Naive B cell (primary cell): ENCODE data around the gene TTPAL. TPM values are rescaled to one million over a fixed set of nuclear protein-coding genes. Genes with fewer than 3 reads are reported as not detected.

Experiments
- ATAC-seq, 2 donors: fragments of 150-1000 bp; cut with Tn5 transposase; 2 replicates each; pipeline ENCODE4 v1.10.0; 2021; ENCODE audit warnings: low read depth in 2 of 2, mild to moderate bottlenecking in 2 of 2, moderate library complexity in 2 of 2
- DNase-seq: peaks from one replicate; pipeline ENCODE4 v3.0.0; 2022
- H3K27ac Mint-ChIP-seq, 6 donors: one replicate each; pipeline ENCODE4 v1.8.0; 2020 to 2022; ENCODE audit warnings: mild to moderate bottlenecking in 6 of 6, mixed read lengths in 6 of 6, moderate library complexity in 5 of 6, inconsistent platforms in 2 of 6
- H3K27me3 Mint-ChIP-seq, 3 donors: one replicate each; pipeline ENCODE4 v1.8.0; 2021 to 2022; ENCODE audit warnings: mixed read lengths in 3 of 3, mild to moderate bottlenecking in 1 of 3
- H3K36me3 Mint-ChIP-seq, 2 donors: one replicate each; pipeline ENCODE4 v1.8.0; 2020 to 2022; ENCODE audit warnings: mixed read lengths in 2 of 2, inconsistent platforms in 1 of 2, mild to moderate bottlenecking in 1 of 2
- H3K4me1 Mint-ChIP-seq, 3 donors: one replicate each; pipeline ENCODE4 v1.8.0; 2020 to 2022; ENCODE audit warnings: mixed read lengths in 3 of 3, inconsistent platforms in 1 of 3, mild to moderate bottlenecking in 1 of 3, moderate library complexity in 1 of 3
- H3K4me3 Mint-ChIP-seq, 8 donors: one replicate each; pipeline ENCODE4 v1.8.0; 2020 to 2022; ENCODE audit warnings: mild to moderate bottlenecking in 8 of 8, mixed read lengths in 8 of 8, moderate library complexity in 8 of 8, inconsistent platforms in 2 of 8
- H3K9me3 Mint-ChIP-seq, 7 donors: one replicate each; pipeline ENCODE4 v1.8.0; 2020 to 2022; ENCODE audit warnings: mixed read lengths in 7 of 7, mild to moderate bottlenecking in 5 of 7, inconsistent platforms in 2 of 7, moderate library complexity in 1 of 7
- polyA plus RNA-seq, 6 donors: library from polyadenylated mRNA; unstranded; fragments of 300-500 nt; fragmentation: Illumina TruSeq; gene quantifications; one replicate each; pipeline ENCODE4 v1.2.3, GENCODE V29; 2021; ENCODE audit warnings: low read depth in 6 of 6

The TTPAL gene
- polyA plus RNA-seq, 6 donors from 2014 or later = 4.2 to 16.3 (median 13.0) TPM

- Mint-ChIP-seq H3K4me1 (peaks cover 0 to 4% (median 2%) of the 10 kb centered on the region in 3 donors), H3K4me3 (no peak overlapping the region), H3K9me3 (no peaks in the 10 kb centered on the region), H3K27me3 (peaks cover 0 to 30% (median 26%) of the 10 kb centered on the region in 3 donors), H3K27ac (peak overlapping the region in 1 of 6 donors; percentile 57), H3K36me3 (no peaks in the 10 kb centered on the region)
- DNase-seq (no peak), ATAC-seq (no peak)
These were observed 42.8 kb upstream of the TTPAL start for GRCh38 chr20:44432618-44433577.

- no peak for DNase-seq
- H3K9me3 Mint-ChIP-seq = peaks cover 0 to 2% (median 0%) of the 10 kb centered on the region in 7 donors
These were observed 41.7 kb upstream of the TTPAL start for GRCh38 chr20:44433751-44434538.

GRCh38 chr20:44435630-44436335 is 39.9 kb upstream of the TTPAL start:
- DNase-seq (no peak), ATAC-seq (peak in 1 of 2 donors; percentile 47)
- H3K27me3 Mint-ChIP-seq = peaks cover 3 to 44% (median 32%) of the 10 kb centered on the region in 3 donors
- H3K4me1 Mint-ChIP-seq = peaks cover 0 to 4% (median 2%) of the 10 kb centered on the region in 3 donors
- peaks cover 0 to 2% (median 0%) of the 10 kb centered on the region in 7 donors for H3K9me3 Mint-ChIP-seq
- H3K4me3 Mint-ChIP-seq = no peak overlapping the region
- H3K36me3 Mint-ChIP-seq = peaks cover 0 to 8% of the 10 kb centered on the region in 2 donors
- H3K27ac Mint-ChIP-seq = peak overlapping the region in 1 of 6 donors; percentile 26

More at GRCh38 chr20:44433751-44434538, 41.7 kb upstream of the TTPAL start:
- Mint-ChIP-seq H3K36me3 (peaks cover 0 to 3% of the 10 kb centered on the region in 2 donors), H3K27me3 (peaks cover 0 to 34% (median 28%) of the 10 kb centered on the region in 3 donors), H3K4me3 (no peak overlapping the region), H3K4me1 (peaks cover 0 to 4% (median 2%) of the 10 kb centered on the region in 3 donors), H3K27ac (no peak overlapping the region)
- no peak for ATAC-seq

DNA sequence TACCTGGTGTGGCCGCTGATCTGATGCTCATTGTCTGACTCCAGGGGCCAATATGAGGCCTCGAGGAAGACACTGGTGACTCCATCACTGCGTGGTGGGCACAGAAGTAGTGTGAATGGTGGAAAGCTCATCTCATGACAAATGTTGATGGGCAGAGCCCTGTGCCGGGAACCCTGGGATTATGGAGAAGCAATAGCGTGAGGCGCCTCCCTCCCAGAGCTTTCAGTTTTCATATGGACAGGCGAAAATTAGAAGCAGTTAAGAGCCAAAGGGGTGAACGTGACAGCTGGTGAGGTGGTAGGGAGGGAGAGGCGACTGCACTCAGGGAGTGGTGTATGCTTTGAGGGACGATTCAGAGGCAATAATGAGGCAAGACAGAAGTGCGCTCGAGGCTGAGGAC is 39.3 kb upstream of the TTPAL start:
- Mint-ChIP-seq H3K27ac (peak overlapping the region in 1 of 6 donors; percentile 26), H3K36me3 (peaks cover 0 to 8% of the 10 kb centered on the region in 2 donors), H3K27me3 (peaks cover 7 to 46% (median 33%) of the 10 kb centered on the region in 3 donors), H3K9me3 (peaks cover 0 to 2% (median 0%) of the 10 kb centered on the region in 7 donors), H3K4me3 (no peak overlapping the region), H3K4me1 (peaks cover 0 to 4% (median 2%) of the 10 kb centered on the region in 3 donors)
- ATAC-seq (no peak), DNase-seq (no peak)

GRCh38 chr20:44437497-44437896 is 38.2 kb upstream of the TTPAL start:
- H3K4me3 Mint-ChIP-seq = no peak overlapping the region
- no peak overlapping the region for H3K27ac Mint-ChIP-seq
- peaks cover 0 to 4% (median 2%) of the 10 kb centered on the region in 3 donors for H3K4me1 Mint-ChIP-seq
- peaks cover 7 to 43% (median 36%) of the 10 kb centered on the region in 3 donors for H3K27me3 Mint-ChIP-seq
- H3K9me3 Mint-ChIP-seq = peaks cover 0 to 2% (median 0%) of the 10 kb centered on the region in 7 donors
- peaks cover 0 to 8% of the 10 kb centered on the region in 2 donors for H3K36me3 Mint-ChIP-seq
- ATAC-seq (no peak), DNase-seq (no peak)

DNA sequence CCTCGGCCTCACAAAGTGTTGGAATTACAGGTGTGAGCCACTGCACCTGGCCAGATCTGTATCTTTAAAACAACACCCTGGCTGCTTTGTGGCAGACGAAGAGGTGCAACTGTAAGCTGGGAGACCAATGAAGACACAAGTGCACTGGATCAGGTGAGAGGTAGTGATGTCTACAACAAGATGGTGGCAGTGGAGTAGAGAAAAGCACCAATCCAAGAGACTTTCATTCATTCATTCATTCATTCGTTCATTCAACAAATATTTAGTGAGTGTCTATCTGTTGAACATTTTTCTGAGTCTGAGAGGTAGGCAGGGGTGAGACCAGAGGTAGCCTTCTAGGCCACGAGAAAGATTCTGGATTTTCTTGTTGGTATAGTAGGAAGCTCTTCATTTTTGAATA is 36.9 kb upstream of the TTPAL start:
- Mint-ChIP-seq H3K27ac (no peak overlapping the region), H3K4me1 (peaks cover 0 to 4% (median 2%) of the 10 kb centered on the region in 3 donors), H3K9me3 (peaks cover 0 to 2% (median 0%) of the 10 kb centered on the region in 7 donors), H3K27me3 (peaks cover 7 to 39% (median 34%) of the 10 kb centered on the region in 3 donors), H3K4me3 (no peak overlapping the region), H3K36me3 (peaks cover 0 to 8% of the 10 kb centered on the region in 2 donors)
- no peak for DNase-seq
- no peak for ATAC-seq

DNA sequence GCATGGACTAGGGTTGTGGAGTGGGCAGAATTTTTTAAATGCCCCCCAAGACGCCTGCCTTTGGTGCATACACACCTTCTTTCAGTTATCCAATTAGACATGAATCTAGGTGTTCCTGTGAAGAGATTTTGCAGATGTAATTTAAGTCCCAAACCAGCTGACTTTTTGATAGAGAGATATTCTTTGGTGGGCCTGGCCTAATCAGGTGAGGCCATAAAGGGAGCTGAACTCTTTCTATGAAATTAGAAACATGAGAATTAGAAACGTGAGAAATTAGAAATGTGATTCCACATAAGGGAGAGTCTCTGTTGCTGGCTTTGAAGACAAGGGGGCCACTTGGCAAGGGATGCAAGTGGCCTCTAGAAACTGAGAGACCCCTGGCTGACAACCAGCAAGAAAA is 36.4 kb upstream of the TTPAL start:
- Mint-ChIP-seq H3K36me3 (peaks cover 0 to 8% of the 10 kb centered on the region in 2 donors), H3K27ac (no peak overlapping the region), H3K4me1 (peaks cover 0 to 4% (median 2%) of the 10 kb centered on the region in 3 donors), H3K27me3 (peaks cover 7 to 39% (median 34%) of the 10 kb centered on the region in 3 donors), H3K4me3 (no peak overlapping the region), H3K9me3 (peaks cover 0 to 2% (median 0%) of the 10 kb centered on the region in 7 donors)
- ATAC-seq = no peak
- no peak for DNase-seq

DNA sequence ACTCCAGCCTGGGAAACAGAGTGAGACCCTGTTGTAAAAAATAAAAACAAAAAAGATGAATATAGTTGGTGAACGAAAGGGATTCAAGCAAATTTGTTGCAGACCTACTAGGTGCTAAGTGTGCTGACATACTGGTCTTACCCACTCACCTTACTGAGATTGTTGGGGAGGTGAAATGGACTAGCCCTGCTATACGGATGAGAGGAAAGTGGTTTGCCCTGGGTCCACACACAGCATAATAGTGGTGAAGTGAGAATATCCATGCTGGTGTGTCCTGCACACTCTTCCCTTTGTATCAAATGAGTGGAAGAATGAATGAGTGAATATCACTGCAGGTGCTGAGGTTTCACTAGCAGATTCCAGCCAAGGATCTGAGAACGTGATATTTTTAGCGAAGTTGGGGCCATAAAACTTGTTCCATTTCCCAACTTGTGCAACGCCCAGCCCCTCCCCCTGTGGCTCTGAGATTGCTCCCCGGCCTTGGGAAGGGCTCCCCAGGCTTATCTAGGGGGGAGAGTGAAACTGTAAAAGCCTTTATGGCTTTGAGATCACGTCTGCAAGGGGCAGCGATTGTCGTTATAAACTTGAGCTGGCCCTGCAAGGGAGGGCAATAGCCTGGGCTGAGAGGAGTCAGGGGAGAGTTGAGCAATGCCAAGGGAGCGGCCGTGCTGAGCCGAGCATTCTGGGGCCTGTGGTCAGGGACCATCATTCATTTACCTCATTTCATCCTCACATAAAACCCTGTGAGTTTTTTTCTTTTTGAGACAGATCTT is 33.2 kb upstream of the TTPAL start:
- DNase-seq = no peak
- H3K36me3 Mint-ChIP-seq = peaks cover 0 to 8% of the 10 kb centered on the region in 2 donors

GRCh38 chr20:44445742-44446710 is 29.6 kb upstream of the TTPAL start:
- no peaks in the 10 kb centered on the region for H3K4me1 Mint-ChIP-seq
- ATAC-seq (no peak), DNase-seq (no peak)
- no peaks in the 10 kb centered on the region for H3K36me3 Mint-ChIP-seq
- peaks cover 0 to 2% (median 0%) of the 10 kb centered on the region in 7 donors for H3K9me3 Mint-ChIP-seq
- H3K27me3 Mint-ChIP-seq = peaks cover 6 to 42% (median 30%) of the 10 kb centered on the region in 3 donors
- no peak overlapping the region for H3K27ac Mint-ChIP-seq
- H3K4me3 Mint-ChIP-seq = no peak overlapping the region

More for the DNA sequence above, 33.2 kb upstream of the TTPAL start:
- H3K27ac Mint-ChIP-seq = no peak overlapping the region
- H3K9me3 Mint-ChIP-seq = peaks cover 0 to 2% (median 0%) of the 10 kb centered on the region in 7 donors
- H3K4me3 Mint-ChIP-seq = no peak overlapping the region
- peaks cover 7 to 48% (median 42%) of the 10 kb centered on the region in 3 donors for H3K27me3 Mint-ChIP-seq
- no peak for ATAC-seq
- H3K4me1 Mint-ChIP-seq = no peaks in the 10 kb centered on the region

GRCh38 chr20:44447827-44448419 is 27.8 kb upstream of the TTPAL start:
- ATAC-seq (no peak), DNase-seq (no peak)
- no peaks in the 10 kb centered on the region for H3K36me3 Mint-ChIP-seq
- peaks cover 3 to 24% (median 20%) of the 10 kb centered on the region in 3 donors for H3K27me3 Mint-ChIP-seq
- H3K4me3 Mint-ChIP-seq = no peak overlapping the region
- H3K4me1 Mint-ChIP-seq = no peaks in the 10 kb centered on the region
- peaks cover 0 to 2% (median 0%) of the 10 kb centered on the region in 7 donors for H3K9me3 Mint-ChIP-seq
- H3K27ac Mint-ChIP-seq = peak overlapping the region in 1 of 6 donors; percentile 9
